Liver (tissue), 9 donors: ENCODE measurements around the gene INSL6. TPM values are rescaled to one million over a fixed set of nuclear protein-coding genes. Genes with fewer than 3 reads are reported as not detected.

Experiments
- DNase-seq: peaks from one replicate; pipeline ENCODE4 v3.0.0-alpha.2; 2017; ENCODE audit warnings: low spot score
- H3K27ac ChIP-seq, 2 donors: one replicate each; pipeline ENCODE4 v1.7.0; 2013; ENCODE audit warnings: inconsistent platforms in 2 of 2, low read length in 2 of 2, control low read depth in 1 of 2, low read depth in 1 of 2, mild to moderate bottlenecking in 1 of 2
- H3K27me3 ChIP-seq, 4 donors: one replicate each; pipeline versions ENCODE4 v1.6.1 to v1.7.0; 2013; ENCODE audit warnings: low read length in 3 of 4, inconsistent platforms in 1 of 4, mild to moderate bottlenecking in 1 of 4, moderate library complexity in 1 of 4; ENCODE audit not compliant: control insufficient read depth in 4 of 4, insufficient read depth in 4 of 4
- H3K36me3 ChIP-seq, 4 donors: one replicate each; pipeline versions ENCODE4 v1.6.1 to v1.7.0; 2013; ENCODE audit warnings: low read length in 3 of 4, mild to moderate bottlenecking in 3 of 4, low read depth in 1 of 4, moderate library complexity in 1 of 4; ENCODE audit not compliant: control insufficient read depth in 4 of 4, insufficient read depth in 3 of 4
- H3K4me1 ChIP-seq, 4 donors: one replicate each; pipeline versions ENCODE4 v1.6.1 to v1.7.0; 2013; ENCODE audit warnings: low read length in 3 of 4, mild to moderate bottlenecking in 3 of 4, moderate library complexity in 1 of 4; ENCODE audit not compliant: control insufficient read depth in 4 of 4, insufficient read depth in 4 of 4
- H3K4me3 ChIP-seq, 3 donors: one replicate each; pipeline versions ENCODE4 v1.6.1 to v1.7.0; 2013; ENCODE audit warnings: low read length in 3 of 3, control low read depth in 1 of 3, low read depth in 1 of 3, mild to moderate bottlenecking in 1 of 3
- H3K9ac ChIP-seq, 2 donors: one replicate each; pipeline ENCODE4 v1.7.0; 2013; ENCODE audit warnings: low read length in 2 of 2, mild to moderate bottlenecking in 2 of 2, moderate library complexity in 2 of 2, control low read depth in 1 of 2, low read depth in 1 of 2
- H3K9me3 ChIP-seq, 4 donors: one replicate each; pipeline versions ENCODE4 v1.6.1 to v1.7.0; 2013; ENCODE audit warnings: low read length in 3 of 4; ENCODE audit not compliant: control insufficient read depth in 4 of 4
- EGR1 ChIP-seq, 2 donors: IDR thresholded peaks; 2 replicates each; pipeline ENCODE4 v1.6.1; 2016 to 2018; ENCODE audit warnings: antibody characterized with exemption in 2 of 2, low read depth in 2 of 2
- GABPA ChIP-seq, 2 donors: IDR thresholded peaks in 1 of 2; conservative IDR thresholded peaks in 1 of 2; 2 replicates each; pipeline ENCODE4 v1.6.1; 2016; ENCODE audit warnings: antibody characterized with exemption in 2 of 2, mild to moderate bottlenecking in 1 of 2, moderate library complexity in 1 of 2
- HNF4A ChIP-seq, 2 donors: conservative IDR thresholded peaks; 2 replicates each; pipeline ENCODE4 v1.6.1; 2016; ENCODE audit warnings: antibody characterized with exemption in 2 of 2, mild to moderate bottlenecking in 2 of 2
- JUND ChIP-seq, 2 donors: IDR thresholded peaks; 2 replicates each; pipeline ENCODE4 v1.6.1; 2016; ENCODE audit warnings: antibody characterized with exemption in 2 of 2
- NR2F2 ChIP-seq: IDR thresholded peaks from 2 replicates; pipeline ENCODE4 v1.6.1; 2016; ENCODE audit warnings: antibody characterized with exemption
- RAD21 ChIP-seq, 2 donors: IDR thresholded peaks; 2 replicates each; pipeline ENCODE4 v1.6.1; 2016; ENCODE audit warnings: antibody characterized with exemption in 2 of 2, mild to moderate bottlenecking in 2 of 2
- RXRA ChIP-seq, 2 donors: IDR thresholded peaks; 2 replicates each; pipeline ENCODE4 v1.6.1; 2017 to 2018; ENCODE audit warnings: antibody characterized with exemption in 2 of 2, mild to moderate bottlenecking in 1 of 2
- SP1 ChIP-seq: IDR thresholded peaks from 2 replicates; pipeline ENCODE4 v1.6.1; 2018; ENCODE audit warnings: antibody characterized with exemption, mild to moderate bottlenecking
- TAF1 ChIP-seq: conservative IDR thresholded peaks from 2 replicates; pipeline ENCODE4 v1.6.1; 2016; ENCODE audit warnings: antibody characterized with exemption, mild to moderate bottlenecking
- YY1 ChIP-seq: IDR thresholded peaks from 2 replicates; pipeline ENCODE4 v1.6.1; 2016; ENCODE audit warnings: antibody characterized with exemption, mild to moderate bottlenecking
- WGBS: extraction: QIAGEN DNeasy Blood & Tissue Kit; methylation state at CpG from one replicate; pipeline ENCODE4 v1.1.7; 2013; 5-methylcytosine and 5-hydroxymethylcytosine counted together
- polyA plus RNA-seq, 2 donors: library from polyadenylated mRNA; stranded (reverse) in 1 of 2; unstranded in 1 of 2; fragments of 200-250 nt in 1 of 2; fragments of >200 nt in 1 of 2; fragmentation: Nextera tagmentation in 1 of 2; extraction: Ambion mirVana in 1 of 2; gene quantifications; one replicate each; pipeline versions ENCODE4 v1.2.1 to v1.2.3, GENCODE V29; 2013 to 2015
- total RNA-seq, 2 donors: library from RNA; depleted of rRNA; stranded (reverse); fragments of >200 nt; gene quantifications; one replicate each; pipeline ENCODE4 v1.2.3, GENCODE V29; 2014
- TF ChIP-seq, protein P1 (sequence below): IDR thresholded peaks from 2 replicates; pipeline ENCODE4 v1.6.1; 2016; ENCODE audit warnings: antibody characterized with exemption
- TF ChIP-seq, protein P2 (sequence below): IDR thresholded peaks from 2 replicates; pipeline ENCODE4 v1.6.1; 2016; ENCODE audit warnings: antibody characterized with exemption
- TF ChIP-seq, protein P3 (sequence below): IDR thresholded peaks from 2 replicates; pipeline ENCODE4 v1.6.1; 2016; ENCODE audit warnings: antibody characterized with exemption
- donor health status: healthy.
- donor health status: healthy.
- donor health status: healthy.
- donor health status: healthy.
- donor health status: healthy.

The INSL6 gene
- total and polyA plus RNA-seq, 4 donors: 0.33 TPM; not detected in 3

DNA sequence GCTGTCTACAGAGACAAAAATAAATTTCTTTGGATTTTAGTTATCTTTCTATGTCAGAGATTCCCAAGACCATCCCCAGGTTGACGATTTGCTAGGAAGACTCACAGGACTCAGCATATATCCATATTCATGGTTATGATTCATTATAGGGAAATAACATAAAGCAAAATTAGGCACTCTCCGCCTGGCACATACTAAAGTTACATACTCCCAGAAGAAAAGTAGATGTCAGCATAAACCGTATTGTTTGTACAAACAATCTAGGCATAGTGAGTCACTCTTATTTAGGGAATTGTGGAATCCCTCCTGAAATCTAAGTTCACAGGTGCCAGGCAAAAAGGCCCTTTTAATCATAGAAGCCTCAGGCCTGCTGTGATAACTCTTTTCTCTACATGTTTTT lies 62.9 kb downstream of the INSL6 start:
- Histone ChIP-seq H3K9me3 (no peaks in the 10 kb centered on the region), H3K4me3 (no peak overlapping the region), H3K27me3 (no peaks in the 10 kb centered on the region), H3K27ac (no peak overlapping the region), H3K4me1 (no peaks in the 10 kb centered on the region), H3K9ac (no peak overlapping the region), H3K36me3 (peaks cover 0 to 15% (median 8%) of the 10 kb centered on the region in 4 donors)
- TF ChIP-seq YY1 (no peak), RXRA (IDR thresholded peaks at IDR 0.05) (no peak), NR2F2 (no peak), HNF4A (conservative IDR thresholded peaks at IDR 0.05) (no peak)
- TF ChIP-seq, protein P1, sequence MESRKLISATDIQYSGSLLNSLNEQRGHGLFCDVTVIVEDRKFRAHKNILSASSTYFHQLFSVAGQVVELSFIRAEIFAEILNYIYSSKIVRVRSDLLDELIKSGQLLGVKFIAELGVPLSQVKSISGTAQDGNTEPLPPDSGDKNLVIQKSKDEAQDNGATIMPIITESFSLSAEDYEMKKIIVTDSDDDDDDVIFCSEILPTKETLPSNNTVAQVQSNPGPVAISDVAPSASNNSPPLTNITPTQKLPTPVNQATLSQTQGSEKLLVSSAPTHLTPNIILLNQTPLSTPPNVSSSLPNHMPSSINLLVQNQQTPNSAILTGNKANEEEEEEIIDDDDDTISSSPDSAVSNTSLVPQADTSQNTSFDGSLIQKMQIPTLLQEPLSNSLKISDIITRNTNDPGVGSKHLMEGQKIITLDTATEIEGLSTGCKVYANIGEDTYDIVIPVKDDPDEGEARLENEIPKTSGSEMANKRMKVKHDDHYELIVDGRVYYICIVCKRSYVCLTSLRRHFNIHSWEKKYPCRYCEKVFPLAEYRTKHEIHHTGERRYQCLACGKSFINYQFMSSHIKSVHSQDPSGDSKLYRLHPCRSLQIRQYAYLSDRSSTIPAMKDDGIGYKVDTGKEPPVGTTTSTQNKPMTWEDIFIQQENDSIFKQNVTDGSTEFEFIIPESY: no peak
- no peak for DNase-seq
- 96% methylated on average over 3 of the region's 3 CpGs for whole genome bisulfite sequencing

DNA sequence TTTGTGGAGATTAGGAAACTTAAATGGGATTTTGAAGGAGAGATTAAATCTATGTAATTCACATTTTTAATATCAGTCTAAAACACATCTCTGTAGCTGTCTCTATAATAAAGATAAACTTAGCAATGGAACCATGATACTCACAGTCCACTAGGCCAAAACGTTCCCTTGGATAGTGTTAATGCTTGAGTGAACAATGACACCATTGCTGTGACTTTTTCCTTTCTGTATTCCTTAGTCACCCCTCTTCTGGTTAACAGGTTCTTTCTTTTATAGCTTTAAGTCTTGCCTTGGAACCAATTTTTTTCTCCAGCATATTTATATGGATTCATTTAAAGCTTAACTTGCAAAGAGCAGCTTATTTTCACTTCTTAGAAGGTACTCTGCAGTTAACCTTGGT lies 63.3 kb downstream of the INSL6 start:
- no peaks in the 10 kb centered on the region for H3K27me3 ChIP-seq
- H3K36me3 ChIP-seq: peaks cover 0 to 11% (median 8%) of the 10 kb centered on the region in 4 donors
- H3K9ac ChIP-seq: no peak overlapping the region
- no peak overlapping the region for H3K27ac ChIP-seq
- no peak for TF ChIP-seq GABPA (IDR thresholded peaks at IDR 0.05 in 1 of 2, conservative IDR thresholded peaks at IDR 0.05 in 1 of 2)
- TF ChIP-seq, protein P1: no peak
- no peak for TF ChIP-seq RXRA (IDR thresholded peaks at IDR 0.05)
- TF ChIP-seq, protein P2, sequence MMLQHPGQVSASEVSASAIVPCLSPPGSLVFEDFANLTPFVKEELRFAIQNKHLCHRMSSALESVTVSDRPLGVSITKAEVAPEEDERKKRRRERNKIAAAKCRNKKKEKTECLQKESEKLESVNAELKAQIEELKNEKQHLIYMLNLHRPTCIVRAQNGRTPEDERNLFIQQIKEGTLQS: no peak
- TF ChIP-seq TAF1: no peak
- TF ChIP-seq EGR1 (IDR thresholded peaks at IDR 0.05; ENCODE audit: low read depth in 2 of 2): no peak
- TF ChIP-seq HNF4A (conservative IDR thresholded peaks at IDR 0.05): no peak
- no peak for TF ChIP-seq SP1
- no peak for TF ChIP-seq RAD21 (IDR thresholded peaks at IDR 0.05)
- no peak for TF ChIP-seq YY1
- TF ChIP-seq, protein P3, sequence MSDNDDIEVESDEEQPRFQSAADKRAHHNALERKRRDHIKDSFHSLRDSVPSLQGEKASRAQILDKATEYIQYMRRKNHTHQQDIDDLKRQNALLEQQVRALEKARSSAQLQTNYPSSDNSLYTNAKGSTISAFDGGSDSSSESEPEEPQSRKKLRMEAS: no peak
- no peak for TF ChIP-seq JUND (IDR thresholded peaks at IDR 0.05)
- no peak for DNase-seq
- no peak overlapping the region for H3K4me3 ChIP-seq
- 93% methylated on average over 1 of the region's 1 CpG for WGBS
- H3K4me1 ChIP-seq: no peaks in the 10 kb centered on the region
- no peaks in the 10 kb centered on the region for H3K9me3 ChIP-seq
